HEK293T (cell line): ENCODE data around the gene CARD11.

Experiments used
- CTCF ChIA-PET: fragments of 350-600 bp; formaldehyde crosslinking; extraction: SDS; loops from one replicate; lab custom pipeline; 2021; ENCODE audit warnings: antibody characterized with exemption, inconsistent platforms; lab: Yijun Ruan, JAX
- POLR2A ChIA-PET: fragments of 350-600 bp; formaldehyde crosslinking; extraction: SDS; loops from one replicate; lab custom pipeline; 2020; ENCODE audit warnings: antibody characterized with exemption, inconsistent platforms; lab: Yijun Ruan, JAX
- DNase-seq: peaks from one replicate; pipeline ENCODE4 v3.0.0; 2012; ENCODE audit warnings: mixed read lengths; ENCODE audit errors: extremely low spot score
- ARNT ChIP-seq: fragments of 450-650 bp; IDR thresholded peaks from 2 replicates; pipeline ENCODE4 v1.6.1; 2017; ENCODE audit warnings: mild to moderate bottlenecking
- BHLHE40 ChIP-seq: fragments of 450-650 bp; IDR thresholded peaks from 2 replicates; pipeline ENCODE4 v1.6.1; 2016; ENCODE audit warnings: mild to moderate bottlenecking, moderate library complexity, borderline replicate concordance
- CTBP1 ChIP-seq: fragments of 450-650 bp; IDR thresholded peaks from 2 replicates; pipeline ENCODE4 v1.6.1; 2016; ENCODE audit warnings: borderline replicate concordance
- ELF4 ChIP-seq: fragments of 450-650 bp; IDR thresholded peaks from 2 replicates; pipeline ENCODE4 v1.6.1; 2017; ENCODE audit warnings: antibody characterized with exemption
- FOXA1 ChIP-seq: fragments of 450-650 bp; IDR thresholded peaks from 2 replicates; pipeline ENCODE4 v1.6.1; 2016; ENCODE audit warnings: mild to moderate bottlenecking
- FOXK2 ChIP-seq: fragments of 450-650 bp; IDR thresholded peaks from 2 replicates; pipeline ENCODE4 v1.6.1; 2016; ENCODE audit warnings: mild to moderate bottlenecking
- FOXM1 ChIP-seq: fragments of 450-650 bp; IDR thresholded peaks from 2 replicates; pipeline ENCODE4 v1.6.1; 2017; ENCODE audit warnings: mild to moderate bottlenecking, borderline replicate concordance
- HDGF ChIP-seq: fragments of 450-650 bp; IDR thresholded peaks from 2 replicates; pipeline ENCODE4 v1.6.1; 2017; ENCODE audit warnings: antibody characterized with exemption, borderline replicate concordance
- L3MBTL2 ChIP-seq: fragments of 450-650 bp; conservative IDR thresholded peaks from 2 replicates; pipeline ENCODE4 v1.6.1; 2016; ENCODE audit warnings: mild to moderate bottlenecking
- LEF1 ChIP-seq: fragments of 450-650 bp; IDR thresholded peaks from 2 replicates; pipeline ENCODE4 v1.6.1; 2017; ENCODE audit warnings: mild to moderate bottlenecking, borderline replicate concordance
- NFRKB ChIP-seq: fragments of 450-650 bp; IDR thresholded peaks from 2 replicates; pipeline ENCODE4 v1.6.1; 2016; ENCODE audit warnings: mild to moderate bottlenecking, moderate library complexity
- PKNOX1 ChIP-seq: fragments of 450-650 bp; IDR thresholded peaks from 2 replicates; pipeline ENCODE4 v1.6.1; 2016
- SP1 ChIP-seq: fragments of 450-650 bp; IDR thresholded peaks from 2 replicates; pipeline ENCODE4 v1.6.1; 2017
- SUZ12 ChIP-seq: fragments of 450-650 bp; IDR thresholded peaks from 2 replicates; pipeline ENCODE4 v1.6.1; 2016; ENCODE audit warnings: mild to moderate bottlenecking
- TARDBP ChIP-seq: fragments of 450-650 bp; IDR thresholded peaks from 2 replicates; pipeline ENCODE4 v1.6.1; 2016
- ZNF384 ChIP-seq: fragments of 450-650 bp; IDR thresholded peaks from 2 replicates; pipeline ENCODE4 v1.6.1; 2016

The CARD11 gene

DNA sequence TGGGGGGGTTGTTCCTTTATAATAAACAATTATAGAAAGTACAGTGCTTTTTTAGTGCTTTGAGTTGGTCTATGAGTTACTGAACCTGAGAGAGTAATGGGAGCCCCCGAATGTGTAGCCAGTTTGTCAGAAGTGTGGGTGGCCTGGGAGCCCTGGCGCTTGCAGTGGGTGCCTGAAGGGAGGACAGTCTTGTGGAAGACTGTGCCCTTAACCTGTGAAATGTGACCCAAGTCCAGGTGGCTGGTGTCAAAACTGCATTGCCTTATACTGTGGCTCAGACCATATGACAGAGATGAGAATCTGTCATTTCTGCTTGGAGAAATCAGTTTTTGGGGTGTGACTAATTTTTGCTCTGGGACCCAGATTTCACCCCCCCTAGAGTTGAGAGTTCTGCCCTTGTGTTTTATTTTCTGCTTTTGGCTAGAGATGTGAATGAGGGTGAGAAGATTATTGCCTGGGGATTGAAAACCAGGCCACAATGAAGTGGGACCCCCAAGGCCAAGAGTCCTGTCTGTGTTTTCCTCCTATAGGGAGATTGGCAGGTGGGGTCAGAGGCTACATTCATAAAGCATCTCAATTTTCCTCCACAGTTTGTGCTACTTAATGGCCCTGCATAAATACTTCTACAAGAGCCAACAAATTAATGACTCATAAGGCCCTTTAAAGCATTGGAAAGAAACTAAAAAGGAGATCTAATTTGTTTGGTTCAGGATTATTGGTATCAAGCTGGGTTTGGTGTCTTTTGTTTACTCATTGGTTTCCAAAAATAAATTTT is 24.1 kb upstream of the CARD11 start:
- ChIA-PET POLR2A (no interaction called here), CTCF (no interaction called here)
- no peak for DNase-seq
- TF ChIP-seq BHLHE40 (no peak), LEF1 (no peak), TARDBP (no peak), FOXK2 (no peak), PKNOX1 (no peak), ZNF384 (no peak), FOXA1 (no peak), SP1 (no peak), ELF4 (no peak)

- POLR2A ChIA-PET = no interaction called here
- DNase-seq = no peak
- CTCF ChIA-PET = no interaction called here
- TF ChIP-seq FOXK2 (no peak), SP1 (no peak), TARDBP (no peak), NFRKB (no peak), BHLHE40 (no peak), LEF1 (no peak), ARNT (no peak), ZNF384 (no peak), HDGF (no peak)
Observed at GRCh38 chr7:3067193-3067592, 23.5 kb upstream of the CARD11 start.

GRCh38 chr7:3066506-3066905 is 22.8 kb upstream of the CARD11 start:
- TF ChIP-seq ZNF384 (no peak), L3MBTL2 (no peak), SUZ12 (no peak), TARDBP (no peak)

DNA sequence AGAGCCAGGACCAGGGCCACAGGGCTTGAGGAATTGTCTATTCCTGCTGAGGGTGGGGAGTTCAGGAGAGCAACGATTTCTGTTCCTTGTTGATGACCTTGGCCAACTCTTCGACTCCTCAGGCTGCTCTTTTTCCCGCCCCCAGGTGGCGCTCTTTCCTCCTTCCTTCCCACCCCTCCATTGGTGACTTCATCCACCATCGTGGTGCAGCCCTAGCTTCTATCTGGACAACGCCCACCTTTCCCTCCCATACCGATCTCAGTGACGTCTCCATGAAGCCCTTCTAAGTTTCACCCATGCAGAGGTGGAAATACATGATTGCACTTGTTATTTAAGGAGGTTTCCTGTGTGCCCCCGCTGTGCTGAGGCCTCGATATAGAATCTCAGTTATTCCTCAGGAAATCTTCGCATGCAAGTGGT is 22.1 kb upstream of the CARD11 start:
- ChIA-PET POLR2A (no interaction called here), CTCF (interaction anchor here (0.5 to 0.9 kb wide), 2 partner anchors 27 to 1619 kb away, joined by 4 to 7 read pairs; no protein-coding TSS in a partner anchor)
- DNase-seq = peak; percentile 81
- TF ChIP-seq SP1 = no peak
- no peak for TF ChIP-seq TARDBP
- TF ChIP-seq HDGF = no peak
- no peak for TF ChIP-seq NFRKB
- no peak for TF ChIP-seq LEF1
- no peak for TF ChIP-seq ARNT
- TF ChIP-seq FOXM1 = no peak
- no peak for TF ChIP-seq CTBP1

More at GRCh38 chr7:3066506-3066905, 22.8 kb upstream of the CARD11 start:
- ChIA-PET POLR2A (no interaction called here), CTCF (no interaction called here)
- no peak for DNase-seq

DNA sequence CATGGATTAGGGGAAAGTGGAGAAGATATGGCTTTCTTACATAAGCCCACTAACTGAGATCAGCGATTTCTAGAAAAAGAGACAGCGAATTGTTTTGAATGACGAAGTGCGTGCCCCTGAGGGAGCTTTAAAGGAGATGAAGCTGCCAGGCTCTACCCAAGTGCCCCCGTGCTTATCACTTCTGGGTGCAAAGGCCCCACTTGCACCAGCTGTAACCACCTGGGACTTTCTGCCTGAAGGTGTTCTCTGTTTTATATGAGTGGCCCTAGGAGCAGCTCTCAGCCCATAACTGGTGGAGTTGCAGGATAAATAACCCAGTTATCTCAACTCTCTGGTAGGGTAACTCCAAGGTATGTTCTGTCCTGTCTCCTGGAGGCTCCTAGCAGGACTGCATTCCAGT is 20.4 kb upstream of the CARD11 start:
- ChIA-PET CTCF (interaction anchor here (0.6 to 1.0 kb wide), 3 partner anchors 17 to 1223 kb away, joined by 3 to 4 read pairs (median 3); no protein-coding TSS in a partner anchor), POLR2A (no interaction called here)
- TF ChIP-seq PKNOX1 = no peak
- TF ChIP-seq SUZ12 = no peak
- no peak for TF ChIP-seq L3MBTL2
- no peak for TF ChIP-seq TARDBP
- no peak for TF ChIP-seq SP1
- no peak for DNase-seq

DNA sequence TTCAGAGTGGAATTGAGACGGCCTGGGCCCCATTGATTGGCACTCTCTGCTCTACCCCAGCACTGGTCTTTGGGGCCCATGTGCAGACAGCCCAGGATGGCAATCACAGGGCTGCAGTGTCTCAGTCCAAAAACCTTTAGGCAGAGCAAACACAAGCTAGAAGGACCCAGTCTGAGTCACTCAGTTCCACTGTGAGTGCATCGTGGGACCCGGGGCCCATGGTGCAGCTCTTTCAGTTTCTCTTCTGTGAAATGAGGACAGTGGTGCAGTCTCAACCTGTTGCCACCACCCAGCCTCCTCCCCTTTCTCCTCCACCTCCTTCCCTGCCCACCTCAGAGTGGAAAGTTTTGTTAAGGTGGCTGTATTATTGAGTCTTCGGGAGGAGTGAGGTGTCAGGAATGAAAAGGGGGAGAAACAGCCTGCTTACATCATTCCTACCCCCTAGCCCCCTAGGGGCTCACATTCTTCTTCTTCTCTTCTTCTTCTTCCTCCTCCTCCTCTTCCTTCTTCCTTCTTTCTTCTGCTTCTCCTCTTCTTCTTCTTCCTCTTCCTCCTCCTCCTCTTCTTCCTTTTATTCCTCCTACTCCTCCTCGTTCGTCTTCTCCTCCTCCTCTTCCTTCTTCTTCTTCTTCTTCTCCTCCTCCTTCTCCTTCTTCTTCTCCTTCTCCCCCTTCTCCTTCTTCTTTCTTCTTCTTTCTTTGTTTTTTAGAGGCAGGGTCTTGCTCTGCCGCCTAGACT is 19.5 kb upstream of the CARD11 start:
- no peak for TF ChIP-seq FOXM1
- no peak for TF ChIP-seq SUZ12
- TF ChIP-seq LEF1 = no peak
- no peak for TF ChIP-seq BHLHE40
- no peak for TF ChIP-seq PKNOX1
- no peak for TF ChIP-seq NFRKB
- TF ChIP-seq ZNF384 = no peak
- TF ChIP-seq L3MBTL2 = no peak
- TF ChIP-seq SP1 = no peak
- TF ChIP-seq ELF4 = no peak
- no peak for TF ChIP-seq FOXK2
- CTCF ChIA-PET = interaction anchor here (0.6 kb wide), 2 partner anchors 139 to 169 kb away, joined by 3 to 4 read pairs; no protein-coding TSS in a partner anchor
- POLR2A ChIA-PET = no interaction called here
- DNase-seq = no peak
